Activated gamma-delta T cell (primary cell): Measurements from ENCODE around the gene UNC119B.
"Not testable (repeated sequence)": the region's sequence is repeated elsewhere in the genome, so short reads cannot be mapped to it uniquely, and the experiment has no call there.

Experiments
- DNase-seq: peaks from one replicate; lab custom pipeline; 2025; lab: John Stamatoyannopoulos, UW

Gene UNC119B

DNA sequence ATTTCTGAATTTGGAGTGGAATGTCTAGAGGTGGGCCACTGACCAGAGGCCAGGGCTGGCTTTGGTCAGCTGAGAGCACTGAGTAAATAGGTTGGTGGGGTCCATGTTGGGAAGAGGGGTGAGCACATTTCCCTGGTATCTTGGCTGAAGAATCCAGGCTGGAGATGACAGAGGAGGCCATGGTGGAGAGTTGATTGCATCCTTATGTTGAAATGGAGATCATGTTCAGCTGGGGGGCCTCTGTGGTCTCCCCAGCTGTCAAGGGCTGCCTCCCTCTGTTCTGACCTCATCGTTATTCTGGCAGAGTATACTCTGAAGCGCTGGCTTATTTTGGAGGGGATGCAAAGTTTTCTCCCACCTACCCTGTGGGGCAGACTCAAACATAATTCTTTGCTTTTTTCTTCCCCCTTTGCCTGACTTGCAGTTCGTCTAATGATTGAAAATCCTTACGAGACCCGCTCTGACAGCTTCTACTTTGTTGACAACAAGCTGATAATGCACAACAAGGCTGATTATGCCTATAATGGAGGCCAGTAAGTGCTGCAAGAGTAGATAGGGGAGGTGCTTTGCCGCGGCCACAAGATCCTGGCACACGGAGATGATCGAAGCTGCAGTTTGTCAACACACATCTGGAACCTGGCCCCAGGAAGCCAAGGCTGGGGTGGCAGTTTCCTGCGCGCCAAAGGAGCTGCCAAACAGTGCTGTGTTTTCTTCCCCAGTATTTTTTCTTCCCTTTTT lies 9.4 kb downstream of the UNC119B start:
- no peak for DNase-seq

- DNase-seq = no peak
These were observed 10.2 kb downstream of the UNC119B start for GRCh38 chr12:120720234-120720986.

- no peak for DNase-seq
These were observed 10.9 kb downstream of the UNC119B start for GRCh38 chr12:120720987-120721801.

GRCh38 chr12:120721866-120722265 lies 11.6 kb downstream of the UNC119B start:
- no peak for DNase-seq

- no peak for DNase-seq
These were observed 12.5 kb downstream of the UNC119B start for GRCh38 chr12:120722784-120723183.

- DNase-seq = no peak
These were observed 14.5 kb downstream of the UNC119B start for GRCh38 chr12:120724720-120725119.

DNA sequence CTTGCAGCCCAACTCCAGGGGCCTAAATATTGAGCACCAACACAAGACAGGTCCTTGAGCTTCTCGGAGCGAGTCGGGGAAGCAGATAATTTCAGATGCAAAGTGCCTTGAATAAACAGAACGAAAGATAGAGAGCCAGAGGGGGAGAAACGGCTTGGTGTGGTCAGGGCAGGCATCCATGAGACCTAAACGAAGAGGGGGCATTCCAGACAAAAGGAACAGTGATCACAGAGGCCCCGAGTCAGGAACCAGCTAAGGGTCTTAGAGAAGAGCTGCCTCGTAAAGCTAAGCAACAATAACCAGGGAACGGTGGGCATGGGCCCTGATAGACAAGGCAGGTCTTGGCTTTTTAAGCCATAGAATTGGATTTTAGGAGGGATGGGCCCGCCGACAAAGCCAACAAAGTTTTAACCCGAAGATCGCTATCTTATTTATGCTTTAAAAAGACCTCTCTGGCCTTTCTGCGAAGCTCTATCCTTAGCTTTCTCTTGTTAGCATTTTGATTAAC lies 14.9 kb downstream of the UNC119B start:
- no peak for DNase-seq

- DNase-seq = peak; percentile 83
These were observed 15.6 kb downstream of the UNC119B start, which contains the start of gene ACADS for GRCh38 chr12:120725659-120726509. Gene ACADS (plus strand): TSS chr12:120725826. CDS start chr12:120725886, 60 bp downstream.

GRCh38 chr12:120726510-120726793 lies 16.2 kb downstream of the UNC119B start:
- DNase-seq = no peak

GRCh38 chr12:120726961-120727360 lies 16.7 kb downstream of the UNC119B start:
- no peak for DNase-seq

DNA sequence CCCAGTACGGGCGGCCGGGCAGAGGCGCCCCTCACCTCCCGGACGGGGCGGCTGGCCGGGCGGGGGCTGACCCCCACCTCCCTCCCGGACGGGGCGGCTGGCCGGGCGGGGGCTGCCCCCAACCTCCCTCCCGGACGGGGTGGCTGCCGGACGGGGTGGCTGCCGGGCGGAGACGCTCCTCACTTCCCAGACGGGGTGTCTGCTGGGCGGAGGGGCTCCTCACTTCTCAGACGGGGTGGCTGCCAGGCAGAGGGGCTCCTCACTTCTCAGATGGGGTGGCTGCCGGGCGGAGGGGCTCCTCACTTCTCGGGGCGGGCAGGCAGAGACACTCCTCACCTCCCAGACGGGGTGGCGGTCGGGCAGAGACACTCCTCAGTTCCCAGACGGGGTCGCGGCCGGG lies 21.9 kb downstream of the UNC119B start:
- not testable (repeated sequence) for DNase-seq

- no peak for DNase-seq
These were observed 23.3 kb downstream of the UNC119B start for GRCh38 chr12:120733574-120733973.

GRCh38 chr12:120734210-120734609 lies 24.0 kb downstream of the UNC119B start:
- no peak for DNase-seq

DNA sequence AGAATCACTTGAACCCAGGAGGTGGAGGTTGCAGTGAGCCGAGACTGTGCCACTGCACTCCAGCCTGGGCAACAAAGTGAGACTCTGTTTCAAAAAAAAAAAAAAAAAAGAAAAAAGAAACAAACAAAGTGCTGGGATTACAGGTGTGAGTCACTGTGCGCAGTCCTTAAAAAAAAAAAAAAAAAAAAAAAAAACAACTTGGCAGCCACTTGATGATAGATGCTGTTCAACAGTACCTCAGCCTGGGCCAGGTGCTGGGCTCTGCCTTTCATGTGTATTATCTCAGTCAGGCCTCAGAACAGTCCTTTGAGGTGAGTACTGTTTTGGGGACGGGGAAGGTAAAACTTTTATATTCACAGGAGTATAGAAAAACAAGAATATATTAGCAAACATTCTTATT lies 24.9 kb downstream of the UNC119B start:
- DNase-seq = no peak

DNA sequence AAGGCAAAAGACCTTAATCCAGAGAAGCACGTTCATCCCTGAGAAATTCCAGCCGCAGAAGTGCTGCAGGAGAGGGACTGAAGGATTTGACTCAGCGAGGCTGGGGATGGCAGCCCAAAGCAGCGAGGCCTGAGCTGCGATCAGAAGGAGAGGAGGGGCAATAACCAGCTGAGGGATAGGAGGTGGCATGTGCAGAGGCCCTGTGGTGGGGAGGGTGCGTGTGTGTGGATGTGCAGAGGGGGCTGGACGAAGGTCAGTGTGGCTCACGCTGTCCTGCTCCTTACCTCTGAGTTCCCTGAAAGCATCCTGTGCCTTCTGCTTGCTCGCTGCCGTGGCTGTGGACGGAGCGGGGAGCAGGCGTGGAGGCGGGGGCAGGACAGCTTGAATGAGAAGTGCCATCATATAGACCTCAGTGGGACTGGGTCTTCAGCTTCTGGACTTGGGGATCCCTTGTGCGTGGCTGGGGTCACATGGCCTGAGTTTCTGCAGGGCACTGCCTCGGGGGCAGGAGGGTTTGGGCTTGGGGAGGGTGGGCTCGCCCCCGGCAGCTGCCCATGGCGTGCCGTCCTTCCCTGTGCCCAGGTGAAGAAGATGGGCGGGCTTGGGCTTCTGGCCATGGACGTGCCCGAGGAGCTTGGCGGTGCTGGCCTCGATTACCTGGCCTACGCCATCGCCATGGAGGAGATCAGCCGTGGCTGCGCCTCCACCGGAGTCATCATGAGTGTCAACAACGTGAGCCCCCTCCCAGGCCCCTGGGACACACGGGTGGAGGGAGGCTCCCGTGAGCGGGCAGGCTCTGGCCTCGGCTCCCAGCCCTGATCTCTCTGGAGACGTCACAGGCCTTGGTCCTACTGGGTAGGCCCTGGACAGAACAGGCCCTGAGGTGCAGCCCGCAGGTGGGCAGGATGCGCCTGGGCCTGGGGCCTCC lies 26.4 kb downstream of the UNC119B start:
- no peak for DNase-seq

GRCh38 chr12:120737557-120738251 lies 27.4 kb downstream of the UNC119B start:
- DNase-seq = no peak

DNA sequence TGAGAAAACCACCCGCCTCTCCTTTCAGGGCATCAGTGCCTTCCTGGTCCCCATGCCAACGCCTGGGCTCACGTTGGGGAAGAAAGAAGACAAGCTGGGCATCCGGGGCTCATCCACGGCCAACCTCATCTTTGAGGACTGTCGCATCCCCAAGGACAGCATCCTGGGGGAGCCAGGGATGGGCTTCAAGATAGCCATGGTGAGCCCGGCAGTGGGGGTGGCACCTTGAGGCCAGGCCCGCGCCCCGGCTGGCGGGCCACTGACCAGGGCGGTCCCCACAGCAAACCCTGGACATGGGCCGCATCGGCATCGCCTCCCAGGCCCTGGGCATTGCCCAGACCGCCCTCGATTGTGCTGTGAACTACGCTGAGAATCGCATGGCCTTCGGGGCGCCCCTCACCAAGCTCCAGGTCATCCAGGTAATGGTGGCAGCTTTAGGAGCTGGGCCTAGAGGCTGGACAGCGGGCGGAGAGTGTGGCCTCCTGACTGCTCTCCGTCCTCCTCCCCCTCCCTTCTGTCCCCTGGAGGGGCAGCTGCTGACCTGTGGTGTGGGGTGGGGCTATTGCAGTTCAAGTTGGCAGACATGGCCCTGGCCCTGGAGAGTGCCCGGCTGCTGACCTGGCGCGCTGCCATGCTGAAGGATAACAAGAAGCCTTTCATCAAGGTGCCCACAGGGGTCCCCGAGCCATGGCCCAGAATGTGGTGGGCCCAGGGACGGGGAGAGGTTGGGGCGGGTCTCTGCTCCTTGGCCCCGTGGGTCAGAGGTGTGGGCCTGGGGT lies 28.2 kb downstream of the UNC119B start:
- DNase-seq = no peak

- DNase-seq = no peak
These were observed 28.9 kb downstream of the UNC119B start for GRCh38 chr12:120739031-120739762.
